IMR-90 (cell line): ENCODE data around the gene NPR3. TPM values are rescaled to one million over a fixed set of nuclear protein-coding genes. Genes with fewer than 3 reads are reported as not detected.

ENCODE experiments used
- ATAC-seq: fragments of 200-7000 bp; cut with Tn5 transposase; 2 replicates; pipeline ENCODE4 v1.9.1; 2020; ENCODE audit warnings: low read depth, mild to moderate bottlenecking, moderate library complexity
- BruUV-seq: library from RNA; stranded (reverse); fragments of 400-500 nt; replicated peaks from 2 replicates; lab custom pipeline; 2021; lab: Mats Ljungman, UMichigan
- CTCF ChIA-PET: fragments of 300-600 bp; formaldehyde crosslinking; extraction: SDS; loops from one replicate; lab custom pipeline; 2021; ENCODE audit warnings: antibody characterized with exemption; lab: Yijun Ruan, JAX
- POLR2A ChIA-PET: fragments of 300-600 bp; sonication (Branson Sonifier 250); formaldehyde crosslinking; loops from one replicate; lab custom pipeline; 2022; ENCODE audit warnings: antibody characterized with exemption; ENCODE audit not compliant: unreplicated experiment; lab: Charles Lee
- DNase-seq: peaks from one replicate; pipeline ENCODE4 v3.0.0; 2013
- H2AFZ ChIP-seq: replicated peaks from 2 replicates; pipeline ENCODE3; 2013; ENCODE audit warnings: low read length, mild to moderate bottlenecking; ENCODE audit not compliant: poor library complexity
- H2AK5ac ChIP-seq: 2 replicates; pipeline ENCODE4 v1.6.1; 2013; ENCODE audit warnings: low read depth, low read length, inconsistent platforms
- H2AK9ac ChIP-seq: replicated peaks from 2 replicates; pipeline ENCODE3; 2013; ENCODE audit warnings: mild to moderate bottlenecking, low read depth, low read length, moderate library complexity; ENCODE audit not compliant: poor library complexity
- H2BK120ac ChIP-seq: 2 replicates; pipeline ENCODE4 v1.6.1; 2013; ENCODE audit warnings: low read depth, low read length, inconsistent platforms
- H2BK15ac ChIP-seq: 3 replicates; pipeline ENCODE4 v1.6.1; 2013; ENCODE audit warnings: low read depth, low read length, inconsistent platforms
- H2BK20ac ChIP-seq: 2 replicates; pipeline ENCODE4 v1.6.1; 2013; ENCODE audit warnings: low read depth, mild to moderate bottlenecking, inconsistent platforms, low read length, moderate library complexity
- H2BK5ac ChIP-seq: 2 replicates; pipeline ENCODE4 v1.6.1; 2013; ENCODE audit warnings: mild to moderate bottlenecking, low read depth, low read length, inconsistent platforms; ENCODE audit not compliant: poor library complexity, severe bottlenecking
- H3K14ac ChIP-seq: replicated peaks from 2 replicates; pipeline ENCODE4 v1.6.1; 2013; ENCODE audit warnings: low read depth, low read length, inconsistent platforms
- H3K18ac ChIP-seq: 2 replicates; pipeline ENCODE4 v1.6.1; 2013; ENCODE audit warnings: low read depth, low read length, control low read depth
- H3K23ac ChIP-seq: 2 replicates; pipeline ENCODE4 v1.6.1; 2013; ENCODE audit warnings: low read depth, low read length, inconsistent platforms
- H3K27ac ChIP-seq: 2 replicates; pipeline ENCODE4 v1.5.1; 2013; ENCODE audit warnings: mild to moderate bottlenecking, control low read depth, low read length; ENCODE audit not compliant: insufficient read depth
- H3K27me3 ChIP-seq: 2 replicates; pipeline ENCODE4 v1.6.1; 2013; ENCODE audit warnings: low read length; ENCODE audit not compliant: control insufficient read depth, insufficient read depth
- H3K36me3 ChIP-seq: 2 replicates; pipeline ENCODE4 v1.6.1; 2013; ENCODE audit warnings: low read length, mixed read lengths; ENCODE audit not compliant: control insufficient read depth, insufficient read depth
- H3K4ac ChIP-seq: 2 replicates; pipeline ENCODE4 v1.6.1; 2013; ENCODE audit warnings: low read depth, low read length, inconsistent platforms
- H3K4me1 ChIP-seq: 2 replicates; pipeline ENCODE4 v1.6.1; 2013; ENCODE audit warnings: low read length, mixed read lengths; ENCODE audit not compliant: control insufficient read depth, insufficient read depth
- H3K4me2 ChIP-seq: 2 replicates; pipeline ENCODE4 v1.6.1; 2013; ENCODE audit warnings: low read depth, mild to moderate bottlenecking, control low read depth, low read length, moderate library complexity
- H3K4me3 ChIP-seq: 2 replicates; pipeline ENCODE4 v1.5.1; 2013; ENCODE audit warnings: low read depth, mild to moderate bottlenecking, control low read depth, low read length, moderate library complexity; ENCODE audit not compliant: insufficient read depth
- H3K56ac ChIP-seq: 2 replicates; pipeline ENCODE4 v1.6.1; 2013; ENCODE audit warnings: low read length, inconsistent platforms; ENCODE audit not compliant: insufficient read depth; ENCODE audit errors: extremely low read depth
- H3K79me1 ChIP-seq, 2 experiments: 2 replicates each; pipeline ENCODE4 v1.6.1; 2013; ENCODE audit warnings: low read length in 2 of 2, inconsistent platforms in 1 of 2, low read depth in 1 of 2
- H3K9ac ChIP-seq: 2 replicates; pipeline ENCODE4 v1.6.1; 2013; ENCODE audit warnings: low read depth, low read length, control low read depth
- H3K9me1 ChIP-seq: 2 replicates; pipeline ENCODE4 v1.6.1; 2013; ENCODE audit warnings: low read length, inconsistent platforms; ENCODE audit not compliant: insufficient read depth
- H3K9me3 ChIP-seq: 2 replicates; pipeline ENCODE4 v1.6.1; 2013; ENCODE audit warnings: low read length; ENCODE audit not compliant: control insufficient read depth, insufficient read depth
- H4K20me1 ChIP-seq: 2 replicates; pipeline ENCODE4 v1.6.1; 2013; ENCODE audit warnings: low read length, inconsistent platforms; ENCODE audit not compliant: insufficient read depth
- H4K5ac ChIP-seq: 2 replicates; pipeline ENCODE4 v1.6.1; 2013; ENCODE audit warnings: mild to moderate bottlenecking, low read depth, low read length, control low read depth
- H4K8ac ChIP-seq, 2 experiments: 2 replicates each; pipeline ENCODE4 v1.6.1; 2013; ENCODE audit warnings: low read depth in 2 of 2, low read length in 2 of 2, control low read depth in 1 of 2, inconsistent platforms in 1 of 2
- H4K91ac ChIP-seq: 2 replicates; pipeline ENCODE4 v1.6.1; 2013; ENCODE audit warnings: low read depth, low read length, inconsistent platforms; ENCODE audit not compliant: insufficient read depth
- BHLHE40 ChIP-seq: fragments of 150-350 bp; IDR thresholded peaks from 2 replicates; pipeline ENCODE4 v1.6.1; 2016; ENCODE audit warnings: mild to moderate bottlenecking, low read depth, low read length
- CTCF ChIP-seq: conservative IDR thresholded peaks from 2 replicates; pipeline ENCODE4 v1.5.1; 2012; ENCODE audit warnings: mild to moderate bottlenecking, low read depth, low read length, improper control_type of control experiment
- MAZ ChIP-seq: IDR thresholded peaks from 2 replicates; pipeline ENCODE4 v1.6.1; 2012; ENCODE audit warnings: low read depth, mild to moderate bottlenecking, low read length, improper control_type of control experiment, moderate library complexity, borderline replicate concordance
- MXI1 ChIP-seq: IDR thresholded peaks from 2 replicates; pipeline ENCODE4 v1.6.1; 2012; ENCODE audit warnings: low read depth, mild to moderate bottlenecking, low read length, moderate library complexity, borderline replicate concordance
- NFE2L2 ChIP-seq: fragments of 150-350 bp; IDR thresholded peaks from 2 replicates; pipeline ENCODE4 v1.6.1; 2016; ENCODE audit warnings: low read depth, mild to moderate bottlenecking, low read length
- POLR2A ChIP-seq: IDR thresholded peaks from 2 replicates; pipeline ENCODE4 v1.6.1; 2012; ENCODE audit warnings: mild to moderate bottlenecking, low read depth, low read length
- RAD21 ChIP-seq: IDR thresholded peaks from 2 replicates; pipeline ENCODE4 v1.6.1; 2012; ENCODE audit warnings: low read length, improper control_type of control experiment
- RCOR1 ChIP-seq: IDR thresholded peaks from 2 replicates; pipeline ENCODE4 v1.6.1; 2012; ENCODE audit warnings: mild to moderate bottlenecking, low read length, improper control_type of control experiment; ENCODE audit not compliant: insufficient replicate concordance
- SMC3 ChIP-seq: fragments of 150-350 bp; IDR thresholded peaks from 2 replicates; pipeline ENCODE4 v1.6.1; 2016; ENCODE audit warnings: low read depth, mild to moderate bottlenecking, antibody characterized with exemption, low read length, moderate library complexity
- USF2 ChIP-seq: fragments of 150-350 bp; IDR thresholded peaks from 2 replicates; pipeline ENCODE4 v1.6.1; 2017; ENCODE audit warnings: mild to moderate bottlenecking, antibody characterized with exemption, low read length, low read depth
- WGBS, 2 experiments: methylation state at CpG; one replicate each; pipeline versions ENCODE4 v1.1.5 to v1.1.7; 2013; ENCODE audit warnings: missing lambda C conversion rate in 2 of 2; ENCODE audit not compliant: insufficient read length in 1 of 2; ENCODE audit errors: extremely low coverage in 2 of 2; 5-methylcytosine and 5-hydroxymethylcytosine counted together
- dilution Hi-C: fragments of 300-500 bp; cut with HindIII; formaldehyde crosslinking; loops from one replicate; pipeline ENCODE4 v1.14.3; 2018; ENCODE audit warnings: low sequenced_read_pairs; ENCODE audit not compliant: unreplicated experiment
- in situ Hi-C: fragments of 300-500 bp; cut with MboI; formaldehyde crosslinking; loops from 3 replicates; pipeline ENCODE4 v1.14.3; 2019; ENCODE audit warnings: low sequenced_read_pairs, inconsistent platforms, mixed read lengths
- intact Hi-C: fragments of 100-400 bp; cut with micrococcal nuclease; formaldehyde crosslinking; loops from 2 replicates; pipeline ENCODE4 v1.10.0; 2022
- polyA plus RNA-seq, 3 experiments: library from polyadenylated mRNA; depleted of rRNA; stranded (reverse); fragments of >200 nt; gene quantifications; 2 replicates each; pipeline ENCODE4 v1.2.3, GENCODE V29; 2012; ENCODE audit warnings: low replicate concordance in 1 of 3
- total RNA-seq: library from RNA; depleted of rRNA; stranded (reverse); fragments of >200 nt; gene quantifications from 2 replicates; pipeline ENCODE4 v1.2.3, GENCODE V29; 2012

The NPR3 gene
- total and polyA plus RNA-seq, 2 of the 4 experiments (the other 2 are of a cell fraction) = 24.6 to 88.2 TPM

DNA sequence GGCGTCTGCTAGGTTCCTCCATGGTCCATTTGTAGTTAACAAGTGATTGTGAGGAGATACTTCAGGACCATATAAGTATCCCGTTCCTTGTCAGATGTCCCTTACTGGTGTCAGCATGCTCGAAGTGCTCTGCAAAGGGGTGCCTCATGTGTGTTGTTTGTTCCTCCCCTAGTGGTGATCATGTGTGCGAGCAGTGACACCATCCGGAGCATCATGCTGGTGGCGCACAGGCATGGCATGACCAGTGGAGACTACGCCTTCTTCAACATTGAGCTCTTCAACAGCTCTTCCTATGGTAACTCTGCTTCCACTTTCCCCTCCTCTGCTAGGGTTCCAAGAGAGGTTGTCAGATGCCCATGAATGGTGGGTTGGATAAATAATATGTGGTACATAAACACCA, 13.4 kb downstream of the NPR3 start:
- TF ChIP-seq SMC3 = no peak
- TF ChIP-seq BHLHE40 = no peak
- TF ChIP-seq CTCF = no peak
- TF ChIP-seq NFE2L2 = no peak
- no peak for TF ChIP-seq USF2
- no peak for TF ChIP-seq RCOR1
- no peak for TF ChIP-seq MAZ
- no peak for TF ChIP-seq RAD21
- no peak for TF ChIP-seq MXI1
- no peak for TF ChIP-seq POLR2A
- H2BK5ac ChIP-seq = no peak overlapping the region

More for the DNA sequence above, 13.4 kb downstream of the NPR3 start:
- no peak overlapping the region for H3K27ac ChIP-seq
- peaks cover 21% of the 10 kb centered on the region for H3K36me3 ChIP-seq
- peaks cover 3 to 20% of the 10 kb centered on the region in 2 experiments; a peak in 2 of 4 replicates for H3K79me1 ChIP-seq
- no peak overlapping the region for H4K8ac ChIP-seq
- H3K4ac ChIP-seq = no peak overlapping the region
- H3K56ac ChIP-seq = no peak overlapping the region
- intact Hi-C loops (no loop called here), dilution Hi-C loops (no loop called here), in situ Hi-C loops (no loop called here)
- H2BK15ac ChIP-seq = no peak overlapping the region
- H2BK120ac ChIP-seq = no peak overlapping the region
- H3K9me3 ChIP-seq = no peaks in the 10 kb centered on the region
- H3K14ac ChIP-seq = no peak overlapping the region
- H3K23ac ChIP-seq = no peak overlapping the region
- H4K5ac ChIP-seq = no peak overlapping the region
- no peak overlapping the region for H2AK5ac ChIP-seq
- CTCF ChIA-PET = no interaction called here
- POLR2A ChIA-PET = no interaction called here
- no peak overlapping the region for H4K91ac ChIP-seq
- no peak overlapping the region for H3K4me2 ChIP-seq
- 0 out of 2 replicates have a peak, but pooled peaks cover 2% of the 10 kb centered on the region for H3K4me1 ChIP-seq
- no peaks in the 10 kb centered on the region for H3K9me1 ChIP-seq
- BruUV-seq = no TSS peak
- H2AFZ ChIP-seq = no peak overlapping the region
- H2BK20ac ChIP-seq = no peak overlapping the region
- H2AK9ac ChIP-seq = no peak overlapping the region
- no peak overlapping the region for H3K18ac ChIP-seq
- H3K9ac ChIP-seq = no peak overlapping the region
- no peak for DNase-seq
- ATAC-seq = no peak
- H3K4me3 ChIP-seq = no peak overlapping the region
- 100% methylated on average over 4 of the region's 7 CpGs; no CpG with 5 or more reads in 1 of the 2 experiments for WGBS, 2 experiments
- H3K27me3 ChIP-seq = no peaks in the 10 kb centered on the region
- no peaks in the 10 kb centered on the region for H4K20me1 ChIP-seq
